GM19023 (cell line): ENCODE data around the gene AGAP1.

Experiments used
- ATAC-seq: cut with Tn5 transposase; IDR thresholded peaks from one replicate; pipeline ENCODE4 v1.9.1; 2021; ENCODE audit warnings: mild to moderate bottlenecking, moderate library complexity; ENCODE audit not compliant: unreplicated experiment

The AGAP1 gene

GRCh38 chr2:235507928-235508327 is 14.1 kb downstream of the AGAP1 start:
- no peak for ATAC-seq

GRCh38 chr2:235508371-235509160 is 14.7 kb downstream of the AGAP1 start:
- ATAC-seq, result no peak

- ATAC-seq, result no peak
These were observed 16.5 kb downstream of the AGAP1 start for GRCh38 chr2:235510318-235510717.

- ATAC-seq, result no peak
These were observed 17.4 kb downstream of the AGAP1 start for GRCh38 chr2:235511187-235511661.

GRCh38 chr2:235511751-235512698 is 18.2 kb downstream of the AGAP1 start:
- no peak for ATAC-seq

DNA sequence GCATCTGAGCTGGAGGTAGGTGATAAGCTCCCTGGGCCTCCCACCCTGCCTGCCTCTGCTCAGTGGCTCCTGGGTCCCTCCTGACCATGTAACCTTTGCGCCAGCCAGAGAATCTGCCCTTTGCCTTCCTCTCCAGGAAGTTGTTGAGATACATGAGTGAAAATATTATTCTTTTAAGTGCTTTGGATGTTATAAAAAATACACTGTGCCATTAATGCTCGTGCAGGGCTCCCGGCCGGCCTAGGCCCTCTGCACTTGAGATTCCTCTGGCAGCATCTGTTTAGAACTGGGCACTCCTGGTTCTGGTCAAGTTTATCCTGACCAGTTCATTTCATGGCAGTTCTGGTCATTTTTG is 18.8 kb downstream of the AGAP1 start:
- ATAC-seq, result no peak

DNA sequence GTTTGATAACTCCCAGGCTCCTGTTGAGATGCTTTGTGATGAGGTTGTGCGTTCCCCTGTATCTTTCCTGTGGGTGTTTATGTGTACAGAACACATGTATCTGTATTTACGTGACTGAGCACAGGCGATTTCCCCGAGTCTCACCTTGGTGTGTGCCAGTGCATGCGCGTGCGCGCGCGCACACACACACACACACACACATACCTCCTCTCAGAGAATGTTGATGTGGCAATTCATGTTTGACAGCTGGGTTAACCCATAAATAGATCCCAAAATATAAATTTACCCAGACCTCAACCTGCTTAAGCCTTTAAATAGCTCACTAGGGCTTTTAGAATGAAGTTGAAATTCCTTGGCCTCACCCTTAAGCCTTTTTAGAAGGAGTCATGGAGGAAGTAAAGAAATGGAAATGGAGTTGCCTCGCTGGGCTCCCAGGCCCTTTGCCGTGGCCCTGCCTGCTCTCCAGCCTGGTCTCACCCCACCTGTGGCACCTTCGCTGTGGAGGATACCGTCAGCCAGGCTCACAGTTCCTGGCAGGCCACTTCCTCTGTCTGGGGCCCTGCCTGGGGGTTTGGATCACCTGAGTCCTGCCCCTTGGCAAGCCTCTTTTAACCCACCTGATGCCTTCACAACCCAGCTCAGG is 20.3 kb downstream of the AGAP1 start:
- ATAC-seq, result no peak

- no peak for ATAC-seq
These were observed 21.0 kb downstream of the AGAP1 start for GRCh38 chr2:235514627-235515363.

- ATAC-seq, result no peak
These were observed 21.5 kb downstream of the AGAP1 start for GRCh38 chr2:235515364-235515742.

- ATAC-seq, result no peak
These were observed 22.0 kb downstream of the AGAP1 start for GRCh38 chr2:235515821-235516220.

GRCh38 chr2:235516257-235516656 is 22.4 kb downstream of the AGAP1 start:
- no peak for ATAC-seq

GRCh38 chr2:235518322-235519090 is 24.7 kb downstream of the AGAP1 start:
- ATAC-seq, result no peak

- no peak for ATAC-seq
These were observed 26.9 kb downstream of the AGAP1 start for GRCh38 chr2:235520787-235521186.

DNA sequence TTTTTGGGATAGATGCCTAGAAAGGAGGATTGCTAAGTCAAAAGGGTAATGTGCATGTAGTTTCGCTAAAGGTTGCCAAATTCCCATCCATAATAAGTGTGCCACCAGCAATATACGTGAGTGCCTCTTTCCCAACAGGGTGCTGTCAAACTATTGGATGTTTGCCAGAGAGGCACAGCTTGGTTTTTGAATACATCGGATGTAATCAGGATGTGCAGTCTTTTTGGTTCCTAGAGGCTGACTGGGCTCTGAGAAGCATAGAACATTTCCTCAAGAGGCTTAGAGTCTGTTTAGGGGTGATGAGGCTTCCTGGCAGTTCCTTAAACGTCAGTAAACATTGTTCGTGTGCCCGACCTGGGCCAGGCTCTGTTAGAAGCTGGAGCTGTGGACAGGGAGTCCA is 28.0 kb downstream of the AGAP1 start:
- no peak for ATAC-seq

- no peak for ATAC-seq
These were observed 29.2 kb downstream of the AGAP1 start for GRCh38 chr2:235523021-235523420.

DNA sequence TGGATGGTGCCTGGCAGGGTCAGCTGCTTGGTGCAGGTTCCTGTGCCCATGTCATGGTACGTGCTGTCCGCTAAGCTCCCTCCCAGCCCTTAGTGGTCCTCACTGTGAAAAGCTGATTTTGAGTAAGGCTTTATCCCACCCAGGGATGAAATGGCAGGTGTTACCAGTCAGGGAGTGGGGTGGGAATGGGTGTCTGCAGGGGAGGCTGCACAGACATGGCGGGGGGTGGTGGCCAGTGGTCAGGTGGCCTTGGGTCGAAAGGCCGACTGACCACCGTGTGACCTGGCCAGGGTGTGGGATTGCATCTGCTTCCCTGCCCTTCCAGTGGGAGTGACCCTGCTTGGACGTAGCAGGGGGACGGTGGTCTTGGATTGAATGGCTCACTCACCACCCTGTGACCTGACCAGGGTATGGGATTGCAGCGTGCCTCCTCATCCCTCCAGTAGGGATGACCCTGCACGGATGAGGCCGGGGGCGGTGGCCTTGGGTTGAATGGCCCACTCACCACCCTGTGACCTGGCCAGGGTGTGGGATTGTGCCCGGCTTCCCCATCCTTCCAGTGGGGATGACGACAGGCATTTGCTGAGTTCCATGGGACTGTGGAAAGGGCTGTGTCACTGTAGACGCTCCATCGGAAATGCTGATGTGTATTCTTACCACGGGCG is 29.8 kb downstream of the AGAP1 start:
- ATAC-seq, result no peak

GRCh38 chr2:235526166-235526565 is 32.3 kb downstream of the AGAP1 start:
- no peak for ATAC-seq

DNA sequence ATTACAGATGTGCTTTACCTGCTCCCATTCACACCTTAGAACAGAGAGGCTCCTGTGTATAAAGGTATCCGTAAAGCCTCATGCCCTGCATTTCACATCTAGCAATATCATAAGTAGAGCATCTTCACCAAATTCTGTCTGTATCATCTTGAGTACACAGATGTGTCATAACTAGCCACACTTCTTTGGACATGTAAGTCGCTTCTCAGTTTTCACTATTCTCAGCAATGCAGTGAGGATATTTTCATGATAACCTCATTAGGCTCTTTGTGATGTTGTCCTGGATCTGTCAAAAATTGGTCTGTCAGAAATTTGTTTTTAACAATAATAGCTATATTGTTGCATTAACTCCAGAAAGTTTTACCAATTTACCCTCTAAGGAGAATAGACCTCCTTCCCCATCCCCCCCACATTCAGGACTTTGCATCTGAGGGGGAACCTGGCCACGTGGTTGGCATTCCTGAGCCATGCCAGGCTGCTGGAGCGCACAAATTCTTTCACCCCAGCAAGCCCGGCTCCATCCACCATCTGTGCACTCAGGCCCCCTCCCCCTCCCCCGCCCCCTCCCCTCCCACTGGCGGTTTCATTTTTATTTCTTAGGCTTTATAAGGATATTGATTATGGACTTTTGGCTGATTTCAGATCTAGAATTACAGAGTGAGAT is 34.1 kb downstream of the AGAP1 start:
- ATAC-seq, result no peak

GRCh38 chr2:235529621-235530020 is 35.8 kb downstream of the AGAP1 start:
- no peak for ATAC-seq
